Fibroblast of lung (primary cell): ENCODE data around the gene CA5A. TPM values are rescaled to one million over a fixed set of nuclear protein-coding genes. Genes with fewer than 3 reads are reported as not detected.

Experiments used
- DNase-seq, 2 donors: peaks; one replicate each; pipeline versions ENCODE4 v3.0.0 to v3.0.0-alpha.2; 2010; ENCODE audit warnings: low read depth in 2 of 2
- H2AFZ ChIP-seq: 2 replicates; pipeline ENCODE4 v1.5.1; 2012; ENCODE audit warnings: low read length, control low read depth, inconsistent platforms
- H3K27ac ChIP-seq: 2 replicates; pipeline ENCODE4 v1.5.1; 2011; ENCODE audit warnings: low read length, control low read depth; ENCODE audit not compliant: insufficient read depth
- H3K27me3 ChIP-seq: 2 replicates; pipeline ENCODE4 v1.5.1; 2011; ENCODE audit warnings: mild to moderate bottlenecking, low read length; ENCODE audit not compliant: control insufficient read depth, insufficient read depth
- H3K36me3 ChIP-seq: 2 replicates; pipeline ENCODE4 v1.5.1; 2011; ENCODE audit warnings: low read length; ENCODE audit not compliant: control insufficient read depth, insufficient read depth
- H3K4me1 ChIP-seq: 2 replicates; pipeline ENCODE4 v1.5.1; 2011; ENCODE audit warnings: low read length; ENCODE audit not compliant: control insufficient read depth, insufficient read depth; ENCODE audit errors: extremely low read depth
- H3K4me2 ChIP-seq: 2 replicates; pipeline ENCODE4 v1.5.1; 2011; ENCODE audit warnings: low read length, control low read depth; ENCODE audit not compliant: insufficient read depth; ENCODE audit errors: extremely low read depth
- H3K4me3 ChIP-seq, 4 experiments: fragments of 200-600 bp in 1 of 4; sonication (generic) in 1 of 4; replicated peaks in 1 of 4; 2 replicates each; pipeline ENCODE4 v1.5.1; 2011 to 2016; ENCODE audit warnings: low read length in 4 of 4, low read depth in 3 of 4, mild to moderate bottlenecking in 3 of 4, control low read depth in 2 of 4, inconsistent platforms in 1 of 4, mixed read lengths in 1 of 4; ENCODE audit not compliant: insufficient read depth in 1 of 4; ENCODE audit errors: control extremely low read depth in 1 of 4
- H3K79me2 ChIP-seq: 2 replicates; pipeline ENCODE4 v1.5.1; 2012; ENCODE audit warnings: mild to moderate bottlenecking, low read length, inconsistent platforms; ENCODE audit not compliant: control insufficient read depth, insufficient read depth
- H3K9ac ChIP-seq: 2 replicates; pipeline ENCODE4 v1.5.1; 2011; ENCODE audit warnings: mild to moderate bottlenecking, low read length, control low read depth; ENCODE audit not compliant: insufficient read depth
- H3K9me3 ChIP-seq: 2 replicates; pipeline ENCODE4 v1.5.1; 2012; ENCODE audit warnings: low read depth, low read length; ENCODE audit not compliant: control insufficient read depth, insufficient read depth
- H4K20me1 ChIP-seq: 2 replicates; pipeline ENCODE4 v1.5.1; 2011; ENCODE audit warnings: low read length; ENCODE audit not compliant: control insufficient read depth, insufficient read depth; ENCODE audit errors: extremely low read depth
- EZH2 ChIP-seq: IDR thresholded peaks from 2 replicates; pipeline ENCODE4 v1.5.1; 2012; ENCODE audit warnings: low read length, control low read depth, mild to moderate bottlenecking; ENCODE audit errors: missing control alignments
- polyA plus RNA-seq, 2 donors: library from polyadenylated mRNA; depleted of rRNA in 1 of 2; stranded (reverse) in 1 of 2; unstranded in 1 of 2; fragments of >200 nt; gene quantifications; 2 replicates each; pipeline ENCODE4 v1.2.1, GENCODE V29; 2011 to 2012; ENCODE audit warnings: missing spikeins in 1 of 2
- total RNA-seq: library from RNA; depleted of rRNA; stranded (reverse); fragments of >200 nt; gene quantifications from 2 replicates; pipeline ENCODE4 v1.2.1, GENCODE V29; 2014
- TF ChIP-seq, protein P1 (sequence below), 2 donors: IDR thresholded peaks in 1 of 2; conservative IDR thresholded peaks in 1 of 2; 1 replicate in 1 of 2; 2 replicates in 1 of 2; pipeline ENCODE4 v1.5.1; 2011 to 2012; ENCODE audit warnings: low read length in 2 of 2, control low read depth in 1 of 2, inconsistent platforms in 1 of 2, low read depth in 1 of 2, mild to moderate bottlenecking in 1 of 2

Gene CA5A
- total and polyA plus RNA-seq, 2 donors (not counting 1 experiment from before 2014, with no cell fraction given), result not detected

DNA sequence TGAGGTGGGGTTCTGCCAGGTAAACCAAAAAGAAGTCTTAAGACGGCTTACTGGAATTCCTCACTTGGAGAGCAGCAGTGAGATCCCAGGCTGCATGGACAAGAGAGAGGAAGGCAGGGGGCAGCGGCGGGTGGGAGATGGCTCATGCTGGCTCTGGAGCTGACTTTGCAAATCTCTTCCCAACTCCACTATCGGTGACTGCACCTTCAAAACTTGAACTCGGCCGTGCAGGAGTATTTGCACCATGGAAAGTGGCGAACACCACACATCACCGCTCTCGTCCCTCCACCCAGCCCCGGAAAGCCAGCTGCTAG lies 16.7 kb downstream of the CA5A start:
- TF ChIP-seq, protein P1, sequence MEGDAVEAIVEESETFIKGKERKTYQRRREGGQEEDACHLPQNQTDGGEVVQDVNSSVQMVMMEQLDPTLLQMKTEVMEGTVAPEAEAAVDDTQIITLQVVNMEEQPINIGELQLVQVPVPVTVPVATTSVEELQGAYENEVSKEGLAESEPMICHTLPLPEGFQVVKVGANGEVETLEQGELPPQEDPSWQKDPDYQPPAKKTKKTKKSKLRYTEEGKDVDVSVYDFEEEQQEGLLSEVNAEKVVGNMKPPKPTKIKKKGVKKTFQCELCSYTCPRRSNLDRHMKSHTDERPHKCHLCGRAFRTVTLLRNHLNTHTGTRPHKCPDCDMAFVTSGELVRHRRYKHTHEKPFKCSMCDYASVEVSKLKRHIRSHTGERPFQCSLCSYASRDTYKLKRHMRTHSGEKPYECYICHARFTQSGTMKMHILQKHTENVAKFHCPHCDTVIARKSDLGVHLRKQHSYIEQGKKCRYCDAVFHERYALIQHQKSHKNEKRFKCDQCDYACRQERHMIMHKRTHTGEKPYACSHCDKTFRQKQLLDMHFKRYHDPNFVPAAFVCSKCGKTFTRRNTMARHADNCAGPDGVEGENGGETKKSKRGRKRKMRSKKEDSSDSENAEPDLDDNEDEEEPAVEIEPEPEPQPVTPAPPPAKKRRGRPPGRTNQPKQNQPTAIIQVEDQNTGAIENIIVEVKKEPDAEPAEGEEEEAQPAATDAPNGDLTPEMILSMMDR (conservative IDR thresholded peaks at IDR 0.05 in 1 of 2, IDR thresholded peaks at IDR 0.05 in 1 of 2; ENCODE audit: low read depth in 1 of 2, low read length in 2 of 2), result no peak
- TF ChIP-seq EZH2, result no peak
- no peak overlapping the region for H3K27ac ChIP-seq
- H3K4me3 ChIP-seq, result no peak overlapping the region
- H4K20me1 ChIP-seq, result no peaks in the 10 kb centered on the region
- no peaks in the 10 kb centered on the region for H3K9me3 ChIP-seq
- no peak for DNase-seq
- peaks cover 9% of the 10 kb centered on the region for H3K27me3 ChIP-seq
- no peaks in the 10 kb centered on the region for H3K4me1 ChIP-seq
- no peaks in the 10 kb centered on the region for H3K36me3 ChIP-seq
- no peak overlapping the region for H3K9ac ChIP-seq
- H3K79me2 ChIP-seq, result no peaks in the 10 kb centered on the region
- no peak overlapping the region for H3K4me2 ChIP-seq
- no peak overlapping the region for H2AFZ ChIP-seq

DNA sequence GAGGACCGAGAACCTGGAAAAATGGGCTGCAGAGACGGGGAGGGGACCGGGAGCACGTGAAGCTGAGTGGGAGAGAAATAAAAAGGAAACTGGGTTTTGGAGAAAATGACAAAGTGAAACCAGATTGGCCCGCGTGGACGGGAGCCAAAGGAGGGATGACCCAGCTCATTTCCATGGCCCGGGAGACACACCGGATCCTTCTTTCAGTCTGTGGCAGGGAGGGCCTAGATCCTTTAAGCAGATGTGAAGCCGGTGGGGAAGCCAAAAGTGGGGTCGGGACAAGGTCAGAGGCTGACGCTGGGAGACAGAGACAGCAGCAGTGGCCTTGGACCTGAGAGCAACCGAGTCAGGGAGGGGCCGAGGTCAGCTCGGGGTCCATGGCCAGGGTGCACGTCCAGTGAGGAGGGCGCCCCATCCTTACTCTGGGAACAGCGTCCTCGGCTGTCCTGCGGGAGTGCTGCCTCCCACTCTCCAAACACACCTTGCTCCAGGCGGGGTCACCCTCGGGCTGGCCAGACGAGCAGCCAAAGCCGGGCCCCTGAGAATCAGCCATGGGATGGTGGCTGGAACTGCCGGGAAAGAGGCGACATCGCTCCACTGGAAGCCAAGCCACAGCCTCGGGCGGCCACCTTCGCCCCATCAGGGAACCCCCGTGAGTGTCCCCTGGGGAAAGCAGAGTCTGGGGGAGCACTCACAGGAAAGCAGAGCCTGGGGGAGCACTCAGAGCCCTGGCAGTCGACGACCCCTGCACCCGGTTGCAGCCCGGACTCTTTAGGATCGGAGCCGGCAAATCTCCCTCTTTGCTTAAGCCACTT lies 17.3 kb downstream of the CA5A start:
- TF ChIP-seq, protein P1 (conservative IDR thresholded peaks at IDR 0.05 in 1 of 2, IDR thresholded peaks at IDR 0.05 in 1 of 2; ENCODE audit: low read depth in 1 of 2, low read length in 2 of 2), result no peak
- TF ChIP-seq EZH2, result no peak
- no peaks in the 10 kb centered on the region for H4K20me1 ChIP-seq
- no peaks in the 10 kb centered on the region for H3K9me3 ChIP-seq
- peak overlapping the region; percentile 5 for H2AFZ ChIP-seq
- no peaks in the 10 kb centered on the region for H3K36me3 ChIP-seq
- H3K4me2 ChIP-seq, result peak overlapping the region; percentile 17
- DNase-seq, result no peak
- H3K9ac ChIP-seq, result no peak overlapping the region
- H3K4me3 ChIP-seq, result peak overlapping the region in 1 of 4 experiments; percentile 33
- no peaks in the 10 kb centered on the region for H3K79me2 ChIP-seq
- H3K4me1 ChIP-seq, result no peaks in the 10 kb centered on the region
- no peak overlapping the region for H3K27ac ChIP-seq
- peaks cover 4% of the 10 kb centered on the region for H3K27me3 ChIP-seq

DNA sequence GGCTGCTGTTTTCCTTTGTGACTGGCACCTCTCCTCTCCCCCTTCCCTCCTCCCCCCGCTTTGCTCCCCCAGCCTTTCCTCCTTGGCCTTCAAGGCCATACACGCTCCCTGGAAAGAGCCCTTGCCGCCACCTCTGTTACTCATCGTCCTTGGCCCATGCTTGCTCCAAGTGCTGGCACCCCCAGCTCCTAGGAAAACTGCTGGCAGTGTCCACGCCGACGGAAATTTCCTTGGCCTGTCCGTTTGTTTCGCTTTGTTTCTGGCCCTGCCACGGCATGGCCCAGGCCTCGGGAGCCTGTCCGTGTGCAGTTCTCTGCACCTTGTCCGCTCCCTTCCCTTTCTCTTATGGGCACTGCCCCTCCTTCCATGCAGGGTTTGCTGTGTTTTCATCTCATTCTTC lies 18.0 kb downstream of the CA5A start:
- no peaks in the 10 kb centered on the region for H3K79me2 ChIP-seq
- H3K27ac ChIP-seq, result peak overlapping the region; percentile 32
- TF ChIP-seq EZH2, result no peak
- TF ChIP-seq, protein P1 (conservative IDR thresholded peaks at IDR 0.05 in 1 of 2, IDR thresholded peaks at IDR 0.05 in 1 of 2; ENCODE audit: low read depth in 1 of 2, low read length in 2 of 2), result no peak
- H3K4me1 ChIP-seq, result no peaks in the 10 kb centered on the region
- H4K20me1 ChIP-seq, result no peaks in the 10 kb centered on the region
- H3K9ac ChIP-seq, result peak overlapping the region; percentile 42
- H3K36me3 ChIP-seq, result no peaks in the 10 kb centered on the region
- H3K27me3 ChIP-seq, result peaks cover 4% of the 10 kb centered on the region
- peak in 1 of 2 donors; percentile 26 for DNase-seq
- H3K4me2 ChIP-seq, result peak overlapping the region; percentile 17
- no peaks in the 10 kb centered on the region for H3K9me3 ChIP-seq
- peak overlapping the region; percentile 0 for H2AFZ ChIP-seq
- H3K4me3 ChIP-seq, result peak overlapping the region in 1 of 4 experiments; percentile 33
